Measurements from ENCODE around the gene SLC2A8.

Gene SLC2A8

GRCh38 chr9:127398715-127399400, 1.9 kb downstream of the SLC2A8 start:
- no peak overlapping the region for H3K4me3 ChIP-seq (ENCODE audit: low read length)

GRCh38 chr9:127399736-127400269, 2.8 kb downstream of the SLC2A8 start:
- TF ChIP-seq CTCF (IDR thresholded peaks at IDR 0.05; ENCODE audit: insufficient read depth, low read depth, low read length, missing control alignments): no peak
- H3K4me3 ChIP-seq (ENCODE audit: low read length): no peak overlapping the region
- DNase-seq (ENCODE audit: low read depth): no peak

More at GRCh38 chr9:127398715-127399400, 1.9 kb downstream of the SLC2A8 start:
- TF ChIP-seq CTCF (IDR thresholded peaks at IDR 0.05; ENCODE audit: insufficient read depth, low read depth, low read length, missing control alignments): no peak
- DNase-seq (ENCODE audit: low read depth): no peak

GRCh38 chr9:127402401-127403090, 5.6 kb downstream of the SLC2A8 start:
- TF ChIP-seq CTCF (IDR thresholded peaks at IDR 0.05; ENCODE audit: insufficient read depth, low read depth, low read length, missing control alignments): no peak
- DNase-seq (ENCODE audit: low read depth): no peak
- H3K4me3 ChIP-seq (ENCODE audit: low read length): no peak overlapping the region

- DNase-seq (ENCODE audit: low read depth): no peak
- TF ChIP-seq CTCF (IDR thresholded peaks at IDR 0.05; ENCODE audit: insufficient read depth, low read depth, low read length, missing control alignments): no peak
- H3K4me3 ChIP-seq (ENCODE audit: low read length): no peak overlapping the region
These were observed 6.7 kb downstream of the SLC2A8 start for GRCh38 chr9:127403507-127404192.

- no peak for DNase-seq (ENCODE audit: low read depth)
- TF ChIP-seq CTCF (IDR thresholded peaks at IDR 0.05; ENCODE audit: insufficient read depth, low read depth, low read length, missing control alignments): no peak
- H3K4me3 ChIP-seq (ENCODE audit: low read length): no peak overlapping the region
These were observed 7.7 kb downstream of the SLC2A8 start for GRCh38 chr9:127404631-127405030.

GRCh38 chr9:127405344-127406125, 8.6 kb downstream of the SLC2A8 start:
- TF ChIP-seq CTCF (IDR thresholded peaks at IDR 0.05; ENCODE audit: insufficient read depth, low read depth, low read length, missing control alignments): no peak
- no peak for DNase-seq (ENCODE audit: low read depth)
- no peak overlapping the region for H3K4me3 ChIP-seq (ENCODE audit: low read length)
